Measurements from ENCODE around the gene DOK1. TPM values are rescaled to one million over a fixed set of nuclear protein-coding genes. Genes with fewer than 3 reads are reported as not detected.

DOK1 gene
- total RNA-seq, 1 experiment from 2014 or later = 15.0 TPM

GRCh38 chr2:74511104-74511989 lies 43.2 kb upstream of the DOK1 start:
- no peaks in the 10 kb centered on the region for H3K9me3 ChIP-seq (ENCODE audit: insufficient read depth, low read depth)
- TF ChIP-seq CTCF (conservative IDR thresholded peaks at IDR 0.05) = no peak
- no peak for TF ChIP-seq EZH2 (IDR thresholded peaks at IDR 0.05; ENCODE audit: low read depth)
- BruUV-seq (replicated peaks) = no TSS peak
- no peak overlapping the region for H3K27ac ChIP-seq
- no peak overlapping the region for H3K4me3 ChIP-seq
- no peak overlapping the region for H3K4me2 ChIP-seq
- H3F3A ChIP-seq (ENCODE audit: insufficient read depth, low read depth) = peaks cover 7% of the 10 kb centered on the region; the same call in 1 of the 2 replicates
- no peak overlapping the region for H2AFZ ChIP-seq
- no peaks in the 10 kb centered on the region for H3K9me2 ChIP-seq (ENCODE audit: insufficient read depth)
- ChIA-PET CTCF (no interaction called here), POLR2A (ENCODE audit: unreplicated experiment) (interaction anchor here (0.6 kb wide), 1 partner anchor 1465 kb away, joined by 3 read pairs; no protein-coding TSS in a partner anchor)
- no peaks in the 10 kb centered on the region for H4K20me1 ChIP-seq (ENCODE audit: insufficient read depth)
- H3K27me3 ChIP-seq (ENCODE audit: insufficient read depth, low read depth) = no peaks in the 10 kb centered on the region
- H3K36me3 ChIP-seq (ENCODE audit: low read depth) = no peaks in the 10 kb centered on the region
- H3K79me2 ChIP-seq (ENCODE audit: low read depth) = peaks cover 11% of the 10 kb centered on the region
- intact Hi-C loops (cut with micrococcal nuclease; ENCODE audit: unreplicated experiment) = no loop called here
- no peak for DNase-seq
- H3K4me1 ChIP-seq (replicated peaks; ENCODE audit: insufficient read depth) = peaks cover 12% of the 10 kb centered on the region

GRCh38 chr2:74512744-74513604 lies 41.5 kb upstream of the DOK1 start:
- Histone ChIP-seq H3K4me1 (replicated peaks; ENCODE audit: insufficient read depth) (peaks cover 7% of the 10 kb centered on the region), H3F3A (ENCODE audit: insufficient read depth, low read depth) (no peaks in the 10 kb centered on the region), H3K79me2 (ENCODE audit: low read depth) (0 out of 2 replicates have a peak, but pooled peaks cover 3% of the 10 kb centered on the region), H3K9me3 (ENCODE audit: insufficient read depth, low read depth) (no peaks in the 10 kb centered on the region), H4K20me1 (ENCODE audit: insufficient read depth) (no peaks in the 10 kb centered on the region), H3K36me3 (ENCODE audit: low read depth) (no peaks in the 10 kb centered on the region), H3K27me3 (ENCODE audit: insufficient read depth, low read depth) (no peaks in the 10 kb centered on the region), H3K27ac (no peak overlapping the region), H3K4me3 (no peak overlapping the region), H3K9me2 (ENCODE audit: insufficient read depth) (no peaks in the 10 kb centered on the region), H2AFZ (no peak overlapping the region), H3K4me2 (no peak overlapping the region)
- intact Hi-C loops (cut with micrococcal nuclease; ENCODE audit: unreplicated experiment) = no loop called here
- no peak for DNase-seq
- TF ChIP-seq CTCF (conservative IDR thresholded peaks at IDR 0.05) = no peak
- no peak for TF ChIP-seq EZH2 (IDR thresholded peaks at IDR 0.05; ENCODE audit: low read depth)
- BruUV-seq (replicated peaks) = no TSS peak
- POLR2A ChIA-PET (ENCODE audit: unreplicated experiment) = no interaction called here
- CTCF ChIA-PET = no interaction called here

GRCh38 chr2:74513605-74514367 lies 40.7 kb upstream of the DOK1 start:
- no peak overlapping the region for H2AFZ ChIP-seq
- peaks cover 1% of the 10 kb centered on the region for H3K4me1 ChIP-seq (replicated peaks; ENCODE audit: insufficient read depth)
- H3K79me2 ChIP-seq (ENCODE audit: low read depth) = no peaks in the 10 kb centered on the region
- H3F3A ChIP-seq (ENCODE audit: insufficient read depth, low read depth) = no peaks in the 10 kb centered on the region
- intact Hi-C loops (cut with micrococcal nuclease; ENCODE audit: unreplicated experiment) = no loop called here
- H3K27me3 ChIP-seq (ENCODE audit: insufficient read depth, low read depth) = no peaks in the 10 kb centered on the region
- no peak overlapping the region for H3K4me3 ChIP-seq
- no peak overlapping the region for H3K27ac ChIP-seq
- H3K36me3 ChIP-seq (ENCODE audit: low read depth) = no peaks in the 10 kb centered on the region
- H3K9me2 ChIP-seq (ENCODE audit: insufficient read depth) = no peaks in the 10 kb centered on the region
- DNase-seq = no peak
- no peaks in the 10 kb centered on the region for H4K20me1 ChIP-seq (ENCODE audit: insufficient read depth)
- TF ChIP-seq CTCF (conservative IDR thresholded peaks at IDR 0.05) (no peak), EZH2 (IDR thresholded peaks at IDR 0.05; ENCODE audit: low read depth) (no peak)
- no peaks in the 10 kb centered on the region for H3K9me3 ChIP-seq (ENCODE audit: insufficient read depth, low read depth)
- no peak overlapping the region for H3K4me2 ChIP-seq
- ChIA-PET POLR2A (ENCODE audit: unreplicated experiment) (no interaction called here), CTCF (no interaction called here)
- no TSS peak for BruUV-seq (replicated peaks)

Measured in PC-9 (cell line).